Measurements from ENCODE around the gene MROH7.

MROH7 gene

DNA sequence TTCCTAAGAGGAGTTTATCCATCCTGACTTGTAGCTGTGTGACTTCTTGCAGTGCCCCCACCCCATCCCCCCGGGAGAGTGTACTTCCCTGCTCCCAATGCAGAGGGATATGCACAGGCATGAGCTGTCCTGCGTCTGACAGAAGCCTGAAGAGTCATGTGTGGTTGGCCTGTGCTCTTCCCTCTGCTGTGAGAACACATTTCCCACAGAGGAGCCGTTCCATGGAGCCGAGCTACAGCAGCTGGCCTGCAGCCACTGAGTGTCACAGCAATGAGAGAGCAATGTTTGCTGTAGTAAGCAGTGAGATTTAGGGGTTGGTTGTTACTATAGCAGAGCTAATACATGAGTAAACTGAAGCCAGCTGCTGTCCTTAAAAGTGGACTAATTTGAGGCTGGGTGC lies 100.7 kb downstream of the MROH7 start:
- Mint-ChIP-seq H3K4me3 (no peak overlapping the region), H3K4me1 (ENCODE audit: low read depth) (no peaks in the 10 kb centered on the region), H3K27ac (no peak overlapping the region), H3K36me3 (ENCODE audit: low read depth) (peaks cover 29% of the 10 kb centered on the region), H3K27me3 (ENCODE audit: low read depth) (no peaks in the 10 kb centered on the region), H3K9me3 (no peaks in the 10 kb centered on the region)

DNA sequence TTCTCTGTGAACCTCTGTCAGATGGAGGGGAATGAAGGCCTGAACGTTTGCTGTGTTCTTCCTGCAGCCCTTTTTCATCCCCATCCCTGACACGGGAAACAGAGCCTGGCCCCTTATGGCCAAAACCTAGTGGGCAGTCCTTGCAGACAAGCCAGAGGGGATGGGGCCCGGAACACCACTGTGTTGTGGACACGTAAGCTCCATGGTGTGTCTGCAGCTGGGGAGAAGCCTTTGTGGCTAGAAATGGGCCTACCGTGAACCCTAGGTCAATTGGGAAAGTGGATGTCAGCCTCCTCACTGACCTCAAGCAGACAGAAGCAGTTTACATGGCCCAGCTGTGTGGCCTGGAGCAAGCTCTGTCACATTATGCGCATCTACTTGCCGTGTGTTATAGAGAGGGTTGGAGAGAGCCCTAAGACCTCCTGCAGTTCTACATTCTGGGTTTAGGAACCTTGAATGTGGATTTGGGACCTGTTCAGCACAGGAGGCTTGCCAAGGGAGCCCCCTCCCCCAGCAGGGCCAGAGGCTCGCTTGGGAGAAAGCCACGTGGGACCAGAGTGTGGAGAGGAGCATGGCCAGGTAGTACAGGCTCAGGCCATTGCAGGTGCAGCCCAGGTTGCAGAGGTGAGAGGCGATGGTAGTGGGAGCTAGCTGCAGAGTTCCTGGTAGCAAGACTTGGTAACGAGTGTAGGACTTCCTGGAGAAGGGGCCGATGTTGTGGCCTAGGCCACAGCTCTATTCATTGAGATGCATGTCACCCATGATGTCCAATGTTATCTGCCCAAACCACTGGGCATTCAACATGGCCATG lies 102.0 kb downstream of the MROH7 start:
- Mint-ChIP-seq H3K9me3 (no peaks in the 10 kb centered on the region), H3K36me3 (ENCODE audit: low read depth) (peaks cover 21% of the 10 kb centered on the region), H3K27ac (no peak overlapping the region)

DNA sequence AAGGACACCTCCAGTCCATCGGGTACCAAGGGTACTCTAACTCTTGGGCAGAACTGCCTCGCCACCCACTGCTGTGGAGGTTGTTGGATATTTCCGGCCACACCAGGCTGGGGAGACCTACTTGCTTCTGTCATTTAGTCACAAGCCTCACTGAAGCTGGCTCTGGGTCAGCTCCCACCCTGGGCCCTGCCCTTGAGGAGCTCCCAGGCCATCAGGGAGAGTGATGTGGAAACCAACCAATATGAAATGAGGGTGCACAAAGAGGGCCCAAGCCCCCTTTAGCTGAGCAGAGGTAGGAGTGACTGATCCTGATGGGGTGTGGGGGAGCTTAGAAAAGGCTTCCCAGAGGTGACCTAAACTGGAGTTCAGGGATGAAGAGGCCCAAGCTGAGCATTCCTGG lies 103.1 kb downstream of the MROH7 start:
- Mint-ChIP-seq H3K4me1 (ENCODE audit: low read depth) (no peaks in the 10 kb centered on the region), H3K27me3 (ENCODE audit: low read depth) (no peaks in the 10 kb centered on the region), H3K4me3 (no peak overlapping the region), H3K27ac (no peak overlapping the region), H3K9me3 (no peaks in the 10 kb centered on the region), H3K36me3 (ENCODE audit: low read depth) (peaks cover 18% of the 10 kb centered on the region)

More for the DNA sequence above, 102.0 kb downstream of the MROH7 start:
- Mint-ChIP-seq H3K4me3 (no peak overlapping the region), H3K27me3 (ENCODE audit: low read depth) (no peaks in the 10 kb centered on the region), H3K4me1 (ENCODE audit: low read depth) (no peaks in the 10 kb centered on the region)

DNA sequence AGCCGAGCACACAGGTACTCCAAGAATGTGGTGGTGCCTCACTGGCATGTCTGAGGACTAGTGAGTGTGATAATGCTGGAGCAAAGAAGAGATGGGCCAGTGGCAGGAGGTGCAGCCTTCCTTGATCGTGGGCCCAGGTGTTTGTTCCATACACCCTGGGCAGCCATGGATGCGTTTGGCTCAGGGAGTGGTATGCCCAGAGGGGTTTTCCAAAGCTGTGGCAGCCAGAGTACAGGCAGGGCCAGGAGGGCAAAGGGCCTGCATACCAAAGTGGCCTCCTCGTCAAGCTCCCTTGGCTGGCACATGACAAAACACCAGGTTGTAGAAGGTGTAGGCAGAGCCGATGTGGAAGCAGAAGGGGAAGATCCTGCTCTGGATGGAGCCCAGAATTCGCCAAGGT lies 103.7 kb downstream of the MROH7 start:
- Mint-ChIP-seq H3K27me3 (ENCODE audit: low read depth) (no peaks in the 10 kb centered on the region), H3K4me3 (no peak overlapping the region), H3K36me3 (ENCODE audit: low read depth) (peaks cover 13% of the 10 kb centered on the region), H3K9me3 (no peaks in the 10 kb centered on the region), H3K27ac (no peak overlapping the region), H3K4me1 (ENCODE audit: low read depth) (no peaks in the 10 kb centered on the region)

DNA sequence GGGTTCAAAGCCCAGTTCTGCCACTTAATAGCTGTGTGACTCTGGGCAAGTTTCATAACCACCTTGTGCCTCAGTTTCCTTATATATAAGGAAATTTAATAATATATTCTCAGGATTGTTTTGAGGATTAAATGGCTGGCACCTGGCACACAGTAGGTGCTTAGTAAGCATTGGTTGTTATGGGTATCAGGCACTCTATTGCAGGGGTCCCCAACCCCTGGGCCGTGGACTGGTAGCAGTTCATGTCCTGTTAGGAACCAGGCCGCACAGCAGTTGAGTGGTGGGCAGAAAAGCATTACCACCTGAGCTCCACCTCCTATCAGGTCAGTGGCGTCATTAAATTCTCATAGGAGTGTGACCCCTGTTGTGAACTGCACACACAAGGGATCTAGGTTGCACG lies 104.3 kb downstream of the MROH7 start:
- Mint-ChIP-seq H3K36me3 (ENCODE audit: low read depth) (peaks cover 12% of the 10 kb centered on the region), H3K27ac (no peak overlapping the region), H3K4me3 (no peak overlapping the region), H3K27me3 (ENCODE audit: low read depth) (no peaks in the 10 kb centered on the region), H3K9me3 (no peaks in the 10 kb centered on the region), H3K4me1 (ENCODE audit: low read depth) (no peaks in the 10 kb centered on the region)

DNA sequence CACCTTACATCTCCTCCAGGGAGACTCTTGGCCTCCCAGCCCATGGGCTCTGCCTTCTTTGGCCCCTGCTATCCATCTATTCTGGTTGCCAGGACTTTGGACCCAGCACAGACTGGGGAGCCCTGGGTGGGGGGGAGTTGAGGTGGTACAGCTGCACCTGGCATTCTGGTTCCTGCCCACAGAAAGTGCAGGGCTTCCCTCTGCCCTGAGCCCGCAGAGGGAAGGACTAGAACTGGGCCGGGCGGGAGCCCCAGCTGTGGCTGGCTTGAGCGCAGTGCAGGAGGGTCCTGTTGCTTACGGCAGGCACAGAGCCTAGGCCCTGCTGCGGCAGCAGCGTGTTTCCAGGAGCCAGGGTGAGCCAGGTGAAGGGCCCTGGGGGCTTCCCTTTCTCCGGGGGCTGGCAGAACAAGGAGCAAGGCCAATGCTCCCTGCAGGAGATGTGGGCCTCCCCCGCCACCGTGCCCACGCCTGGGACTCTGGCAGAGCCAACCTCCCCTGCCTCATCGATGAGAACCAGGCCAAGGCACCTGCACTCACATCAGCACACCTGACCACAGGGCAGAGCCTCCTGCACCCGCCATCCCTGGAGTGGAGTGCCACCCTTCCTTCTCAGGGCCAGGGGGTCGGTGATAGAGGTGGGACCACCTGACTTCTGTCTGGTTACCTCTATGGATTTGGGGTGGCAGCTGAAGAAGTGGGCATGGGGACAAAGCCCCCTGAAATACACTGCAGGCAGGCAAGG lies 106.7 kb downstream of the MROH7 start:
- Mint-ChIP-seq H3K4me3 (no peak overlapping the region), H3K9me3 (no peaks in the 10 kb centered on the region), H3K27ac (no peak overlapping the region), H3K27me3 (ENCODE audit: low read depth) (no peaks in the 10 kb centered on the region), H3K36me3 (ENCODE audit: low read depth) (no peaks in the 10 kb centered on the region), H3K4me1 (ENCODE audit: low read depth) (no peaks in the 10 kb centered on the region)

DNA sequence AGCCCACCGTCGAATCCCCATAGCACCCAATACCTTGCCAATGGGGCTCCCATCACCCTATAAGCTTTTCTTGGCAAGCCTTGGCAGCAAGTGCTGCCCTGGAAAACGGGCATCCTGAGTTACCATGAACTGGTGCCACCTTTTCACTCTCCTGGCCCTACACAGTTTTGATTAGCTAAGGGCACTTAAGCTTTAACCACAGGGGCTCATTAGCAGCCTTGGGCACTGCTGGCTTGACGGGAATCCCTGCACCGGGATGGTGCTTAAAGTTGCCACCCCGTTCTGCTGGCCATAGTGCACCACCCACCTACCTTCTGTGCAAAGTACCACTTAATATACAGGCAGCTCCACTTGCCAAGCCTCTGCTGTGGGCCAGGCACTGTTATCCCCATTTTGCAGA lies 109.0 kb downstream of the MROH7 start:
- no peaks in the 10 kb centered on the region for H3K27me3 Mint-ChIP-seq (ENCODE audit: low read depth)
- H3K4me1 Mint-ChIP-seq (ENCODE audit: low read depth): no peaks in the 10 kb centered on the region
- no peak overlapping the region for H3K27ac Mint-ChIP-seq
- H3K4me3 Mint-ChIP-seq: no peak overlapping the region
- no peaks in the 10 kb centered on the region for H3K36me3 Mint-ChIP-seq (ENCODE audit: low read depth)
- no peaks in the 10 kb centered on the region for H3K9me3 Mint-ChIP-seq

GRCh38 chr1:54751426-54751825 lies 109.8 kb downstream of the MROH7 start:
- Mint-ChIP-seq H3K4me3 (no peak overlapping the region), H3K4me1 (ENCODE audit: low read depth) (no peaks in the 10 kb centered on the region), H3K27ac (no peak overlapping the region), H3K36me3 (ENCODE audit: low read depth) (no peaks in the 10 kb centered on the region), H3K9me3 (no peaks in the 10 kb centered on the region), H3K27me3 (ENCODE audit: low read depth) (no peaks in the 10 kb centered on the region)

- Mint-ChIP-seq H3K36me3 (ENCODE audit: low read depth) (peaks cover 3% of the 10 kb centered on the region), H3K27me3 (ENCODE audit: low read depth) (no peaks in the 10 kb centered on the region), H3K4me3 (no peak overlapping the region), H3K4me1 (ENCODE audit: low read depth) (no peaks in the 10 kb centered on the region), H3K9me3 (no peaks in the 10 kb centered on the region), H3K27ac (no peak overlapping the region)
These were observed 112.5 kb downstream of the MROH7 start for GRCh38 chr1:54754045-54754444.

GRCh38 chr1:54754486-54755285 lies 113.1 kb downstream of the MROH7 start:
- Mint-ChIP-seq H3K27ac (no peak overlapping the region), H3K36me3 (ENCODE audit: low read depth) (peaks cover 3% of the 10 kb centered on the region)

GRCh38 chr1:54757833-54758232 lies 116.2 kb downstream of the MROH7 start:
- peaks cover 3% of the 10 kb centered on the region for H3K36me3 Mint-ChIP-seq (ENCODE audit: low read depth)
- H3K4me1 Mint-ChIP-seq (ENCODE audit: low read depth): peaks cover 3% of the 10 kb centered on the region
- H3K9me3 Mint-ChIP-seq: no peaks in the 10 kb centered on the region
- no peak overlapping the region for H3K27ac Mint-ChIP-seq
- H3K4me3 Mint-ChIP-seq: no peak overlapping the region
- H3K27me3 Mint-ChIP-seq (ENCODE audit: low read depth): no peaks in the 10 kb centered on the region

More at GRCh38 chr1:54754486-54755285, 113.1 kb downstream of the MROH7 start:
- Mint-ChIP-seq H3K9me3 (no peaks in the 10 kb centered on the region), H3K27me3 (ENCODE audit: low read depth) (no peaks in the 10 kb centered on the region), H3K4me1 (ENCODE audit: low read depth) (no peaks in the 10 kb centered on the region), H3K4me3 (no peak overlapping the region)

DNA sequence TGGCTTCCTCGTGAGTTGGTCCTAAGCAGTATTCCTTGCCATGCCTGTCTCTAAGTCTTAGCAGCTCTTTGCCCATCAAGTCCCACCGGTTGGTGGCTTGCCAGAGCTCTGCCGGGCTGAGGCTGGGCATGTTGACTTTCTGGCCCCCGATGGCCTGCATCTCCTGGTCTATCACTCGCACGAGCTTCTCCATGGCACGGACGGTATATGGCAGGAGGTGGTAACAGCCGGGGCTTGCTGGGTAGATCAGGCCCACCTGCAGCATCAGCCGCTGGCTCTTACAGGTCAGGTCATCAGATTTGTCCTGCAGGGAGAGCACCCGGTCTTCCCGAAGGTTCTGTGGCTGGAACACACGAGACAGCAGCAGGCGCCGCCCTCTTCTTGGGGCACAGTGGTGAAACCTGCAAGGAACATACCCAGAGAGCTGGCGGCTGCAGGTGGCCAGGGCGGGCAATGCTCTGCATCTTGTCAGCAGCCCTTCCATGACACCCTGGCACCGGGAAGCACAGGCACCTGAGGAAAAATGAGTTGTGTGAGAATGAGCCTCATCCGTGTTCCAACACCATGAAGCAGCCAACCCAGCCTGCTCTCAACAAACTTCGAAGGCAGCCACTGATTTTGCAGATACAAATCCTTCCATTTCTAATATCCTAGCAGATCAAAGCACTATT lies 117.2 kb downstream of the MROH7 start:
- no peaks in the 10 kb centered on the region for H3K9me3 Mint-ChIP-seq
- H3K36me3 Mint-ChIP-seq (ENCODE audit: low read depth): peaks cover 3% of the 10 kb centered on the region
- no peak overlapping the region for H3K27ac Mint-ChIP-seq
- no peaks in the 10 kb centered on the region for H3K27me3 Mint-ChIP-seq (ENCODE audit: low read depth)
- H3K4me1 Mint-ChIP-seq (ENCODE audit: low read depth): peaks cover 9% of the 10 kb centered on the region
- no peak overlapping the region for H3K4me3 Mint-ChIP-seq
